ENCODE measurements around the gene FGF19.

FGF19 gene

GRCh38 chr11:69652999-69653398 lies 50.8 kb downstream of the FGF19 start:
- no peak overlapping the region for H4K8ac ChIP-seq (ENCODE audit: low read depth, low read length)
- H3K4ac ChIP-seq (ENCODE audit: low read depth, low read length), result no peak overlapping the region
- no peaks in the 10 kb centered on the region for H3K27me3 ChIP-seq (ENCODE audit: insufficient read depth, low read length)
- H2AFZ ChIP-seq (ENCODE audit: insufficient read depth, low read length, poor library complexity), result no peak overlapping the region
- no peaks in the 10 kb centered on the region for H3K79me2 ChIP-seq (ENCODE audit: control insufficient read depth, insufficient read depth, low read length, poor library complexity)
- WGBS (ENCODE audit: extremely low coverage, insufficient coverage, insufficient read length), result no CpG with 5 or more reads among the region's 11 CpGs
- no peaks in the 10 kb centered on the region for H3K9me3 ChIP-seq (ENCODE audit: insufficient read depth, low read depth, low read length)
- H3K9ac ChIP-seq (ENCODE audit: low read length), result no peak overlapping the region
- peaks cover 25 to 32% of the 10 kb centered on the region in 2 experiments for H3K36me3 ChIP-seq (ENCODE audit: control insufficient read depth in 1 of 2, insufficient read depth in 2 of 2, low read length in 2 of 2)
- H2AK5ac ChIP-seq (ENCODE audit: low read length), result no peak overlapping the region
- H3K4me2 ChIP-seq (ENCODE audit: low read length), result no peak overlapping the region
- H3K4me3 ChIP-seq (ENCODE audit: low read depth, low read length), result no peak overlapping the region
- H3K4me1 ChIP-seq (ENCODE audit: control insufficient read depth in 1 of 2, insufficient read depth in 2 of 2, low read length in 2 of 2), result peaks cover 5 to 6% of the 10 kb centered on the region in 2 experiments
- H3K14ac ChIP-seq (ENCODE audit: low read length), result no peak overlapping the region
- no peak overlapping the region for H2BK5ac ChIP-seq (ENCODE audit: low read depth, low read length, poor library complexity)
- H2BK120ac ChIP-seq (ENCODE audit: insufficient read depth, low read length, poor library complexity), result no peak overlapping the region
- no peak overlapping the region for H4K91ac ChIP-seq (ENCODE audit: low read depth, low read length)
- H3K23ac ChIP-seq (ENCODE audit: low read length), result no peak overlapping the region
- no peak overlapping the region for H2BK12ac ChIP-seq (ENCODE audit: low read length)
- H3K79me1 ChIP-seq (ENCODE audit: low read length), result no peaks in the 10 kb centered on the region
- DNase-seq, result no peak
- no peak overlapping the region for H3K27ac ChIP-seq (ENCODE audit: low read depth, low read length)
- H3K18ac ChIP-seq (ENCODE audit: low read length), result no peak overlapping the region
- no peak overlapping the region for H4K12ac ChIP-seq (ENCODE audit: low read depth, low read length)

GRCh38 chr11:69651834-69652620 lies 51.8 kb downstream of the FGF19 start:
- H4K12ac ChIP-seq (ENCODE audit: low read depth, low read length), result no peak overlapping the region
- whole genome bisulfite sequencing (ENCODE audit: extremely low coverage, insufficient coverage, insufficient read length), result no CpG with 5 or more reads among the region's 15 CpGs
- no peaks in the 10 kb centered on the region for H3K4me1 ChIP-seq (ENCODE audit: control insufficient read depth in 1 of 2, insufficient read depth in 2 of 2, low read length in 2 of 2)
- H3K27ac ChIP-seq (ENCODE audit: low read depth, low read length), result no peak overlapping the region
- no peaks in the 10 kb centered on the region for H3K79me1 ChIP-seq (ENCODE audit: low read length)
- no peak overlapping the region for H2BK12ac ChIP-seq (ENCODE audit: low read length)
- H3K4ac ChIP-seq (ENCODE audit: low read depth, low read length), result no peak overlapping the region
- H3K23ac ChIP-seq (ENCODE audit: low read length), result no peak overlapping the region
- no peak overlapping the region for H3K4me3 ChIP-seq (ENCODE audit: low read depth, low read length)
- no peak overlapping the region for H3K14ac ChIP-seq (ENCODE audit: low read length)
- H3K27me3 ChIP-seq (ENCODE audit: insufficient read depth, low read length), result no peaks in the 10 kb centered on the region
- no peak overlapping the region for H3K4me2 ChIP-seq (ENCODE audit: low read length)
- no peak for DNase-seq
- no peak overlapping the region for H2BK5ac ChIP-seq (ENCODE audit: low read depth, low read length, poor library complexity)
- H3K79me2 ChIP-seq (ENCODE audit: control insufficient read depth, insufficient read depth, low read length, poor library complexity), result no peaks in the 10 kb centered on the region
- no peak overlapping the region for H3K18ac ChIP-seq (ENCODE audit: low read length)
- H4K8ac ChIP-seq (ENCODE audit: low read depth, low read length), result no peak overlapping the region
- H3K36me3 ChIP-seq (ENCODE audit: control insufficient read depth in 1 of 2, insufficient read depth in 2 of 2, low read length in 2 of 2), result peaks cover 28 to 36% of the 10 kb centered on the region in 2 experiments
- H2AK5ac ChIP-seq (ENCODE audit: low read length), result no peak overlapping the region
- H4K91ac ChIP-seq (ENCODE audit: low read depth, low read length), result no peak overlapping the region
- no peak overlapping the region for H3K9ac ChIP-seq (ENCODE audit: low read length)
- H3K9me3 ChIP-seq (ENCODE audit: insufficient read depth, low read depth, low read length), result no peaks in the 10 kb centered on the region
- no peak overlapping the region for H2AFZ ChIP-seq (ENCODE audit: insufficient read depth, low read length, poor library complexity)
- H2BK120ac ChIP-seq (ENCODE audit: insufficient read depth, low read length, poor library complexity), result no peak overlapping the region

- Histone ChIP-seq H3K27me3 (ENCODE audit: insufficient read depth, low read length) (no peaks in the 10 kb centered on the region), H3K14ac (ENCODE audit: low read length) (no peak overlapping the region), H3K9me3 (ENCODE audit: insufficient read depth, low read depth, low read length) (no peaks in the 10 kb centered on the region), H3K79me2 (ENCODE audit: control insufficient read depth, insufficient read depth, low read length, poor library complexity) (no peaks in the 10 kb centered on the region), H2AFZ (ENCODE audit: insufficient read depth, low read length, poor library complexity) (no peak overlapping the region), H2BK120ac (ENCODE audit: insufficient read depth, low read length, poor library complexity) (no peak overlapping the region), H3K9ac (ENCODE audit: low read length) (no peak overlapping the region), H3K4ac (ENCODE audit: low read depth, low read length) (no peak overlapping the region), H3K4me3 (ENCODE audit: low read depth, low read length) (no peak overlapping the region), H3K79me1 (ENCODE audit: low read length) (no peaks in the 10 kb centered on the region), H4K12ac (ENCODE audit: low read depth, low read length) (no peak overlapping the region), H2BK12ac (ENCODE audit: low read length) (no peak overlapping the region), H2BK5ac (ENCODE audit: low read depth, low read length, poor library complexity) (no peak overlapping the region), H3K36me3 (ENCODE audit: control insufficient read depth in 1 of 2, insufficient read depth in 2 of 2, low read length in 2 of 2) (peaks cover 28 to 39% of the 10 kb centered on the region in 2 experiments), H2AK5ac (ENCODE audit: low read length) (no peak overlapping the region), H3K23ac (ENCODE audit: low read length) (no peak overlapping the region), H3K4me2 (ENCODE audit: low read length) (no peak overlapping the region), H3K4me1 (ENCODE audit: control insufficient read depth in 1 of 2, insufficient read depth in 2 of 2, low read length in 2 of 2) (no peaks in the 10 kb centered on the region), H3K27ac (ENCODE audit: low read depth, low read length) (no peak overlapping the region), H4K8ac (ENCODE audit: low read depth, low read length) (no peak overlapping the region), H3K18ac (ENCODE audit: low read length) (no peak overlapping the region), H4K91ac (ENCODE audit: low read depth, low read length) (no peak overlapping the region)
- WGBS (ENCODE audit: extremely low coverage, insufficient coverage, insufficient read length), result no CpG with 5 or more reads among the region's 23 CpGs
- DNase-seq, result no peak
Observed at GRCh38 chr11:69650832-69651344, 52.9 kb downstream of the FGF19 start.

- H3K18ac ChIP-seq (ENCODE audit: low read length), result no peak overlapping the region
- H3K23ac ChIP-seq (ENCODE audit: low read length), result no peak overlapping the region
- H3K4me3 ChIP-seq (ENCODE audit: low read depth, low read length), result no peak overlapping the region
- no CpG with 5 or more reads among the region's 24 CpGs for WGBS (ENCODE audit: extremely low coverage, insufficient coverage, insufficient read length)
- peaks cover 28 to 42% of the 10 kb centered on the region in 2 experiments for H3K36me3 ChIP-seq (ENCODE audit: control insufficient read depth in 1 of 2, insufficient read depth in 2 of 2, low read length in 2 of 2)
- H2BK12ac ChIP-seq (ENCODE audit: low read length), result no peak overlapping the region
- H3K79me2 ChIP-seq (ENCODE audit: control insufficient read depth, insufficient read depth, low read length, poor library complexity), result no peaks in the 10 kb centered on the region
- H3K4me1 ChIP-seq (ENCODE audit: control insufficient read depth in 1 of 2, insufficient read depth in 2 of 2, low read length in 2 of 2), result no peaks in the 10 kb centered on the region
- no peak overlapping the region for H2BK5ac ChIP-seq (ENCODE audit: low read depth, low read length, poor library complexity)
- H3K79me1 ChIP-seq (ENCODE audit: low read length), result no peaks in the 10 kb centered on the region
- H4K12ac ChIP-seq (ENCODE audit: low read depth, low read length), result no peak overlapping the region
- H3K9me3 ChIP-seq (ENCODE audit: insufficient read depth, low read depth, low read length), result no peaks in the 10 kb centered on the region
- H2AK5ac ChIP-seq (ENCODE audit: low read length), result no peak overlapping the region
- H3K27me3 ChIP-seq (ENCODE audit: insufficient read depth, low read length), result no peaks in the 10 kb centered on the region
- no peak overlapping the region for H2BK120ac ChIP-seq (ENCODE audit: insufficient read depth, low read length, poor library complexity)
- H3K4me2 ChIP-seq (ENCODE audit: low read length), result no peak overlapping the region
- no peak overlapping the region for H3K14ac ChIP-seq (ENCODE audit: low read length)
- no peak overlapping the region for H3K9ac ChIP-seq (ENCODE audit: low read length)
- H2AFZ ChIP-seq (ENCODE audit: insufficient read depth, low read length, poor library complexity), result no peak overlapping the region
- H3K4ac ChIP-seq (ENCODE audit: low read depth, low read length), result no peak overlapping the region
- H3K27ac ChIP-seq (ENCODE audit: low read depth, low read length), result no peak overlapping the region
- no peak overlapping the region for H4K8ac ChIP-seq (ENCODE audit: low read depth, low read length)
- no peak for DNase-seq
- no peak overlapping the region for H4K91ac ChIP-seq (ENCODE audit: low read depth, low read length)
Observed at GRCh38 chr11:69650081-69650831, 53.6 kb downstream of the FGF19 start.
